NCI-H345 (cell line): ENCODE results near the gene NUP133.
"Not testable (repeated sequence)": the region's sequence is repeated elsewhere in the genome, so short reads cannot be mapped to it uniquely, and the experiment has no call there.

Experiments
- DNase-seq: peaks from one replicate; lab custom pipeline; 2025; lab: John Stamatoyannopoulos, UW

Gene NUP133

DNA sequence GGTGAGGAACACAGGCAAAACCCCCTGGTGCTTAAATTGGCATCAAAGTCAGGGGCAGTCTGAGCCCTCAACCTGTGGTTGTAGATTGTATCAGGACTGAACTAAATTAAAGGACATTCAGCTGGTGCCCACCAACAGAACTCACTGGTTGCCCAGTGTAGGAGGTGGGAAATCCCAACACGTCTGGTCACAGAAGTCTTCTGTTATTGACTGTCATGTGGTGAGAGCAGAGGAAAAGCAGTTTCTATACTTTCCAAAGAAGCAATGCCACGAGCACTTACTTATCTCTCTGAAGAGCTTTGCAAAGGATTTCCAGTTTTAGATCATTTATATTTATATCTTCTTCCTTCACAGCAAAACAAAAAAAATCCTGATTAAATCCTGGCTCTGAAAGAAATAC, 59.3 kb downstream of the NUP133 start:
- DNase-seq = no peak

DNA sequence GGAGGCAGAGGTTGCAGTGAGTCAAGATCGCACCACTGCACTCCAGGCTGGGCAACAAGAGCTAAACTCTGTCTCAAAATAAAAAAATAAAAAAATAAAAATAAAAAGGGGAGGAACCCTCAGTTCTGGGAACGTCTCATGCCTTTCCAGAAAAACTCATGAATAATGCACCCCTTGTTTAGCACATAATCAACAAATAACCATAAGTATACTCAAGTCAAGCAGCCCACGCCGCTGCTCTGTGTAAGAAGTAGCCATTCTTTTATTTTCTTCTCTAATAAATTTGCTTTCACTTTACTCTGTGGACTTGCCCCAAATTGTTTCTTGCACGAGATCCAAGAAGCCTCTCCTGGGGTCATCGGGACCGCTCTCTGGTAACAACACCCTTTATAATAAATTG, 59.8 kb downstream of the NUP133 start:
- DNase-seq = no peak

- DNase-seq = no peak
Observed at GRCh38 chr1:229447809-229448252, 60.3 kb downstream of the NUP133 start.

GRCh38 chr1:229445828-229446227, 62.3 kb downstream of the NUP133 start:
- no peak for DNase-seq

DNA sequence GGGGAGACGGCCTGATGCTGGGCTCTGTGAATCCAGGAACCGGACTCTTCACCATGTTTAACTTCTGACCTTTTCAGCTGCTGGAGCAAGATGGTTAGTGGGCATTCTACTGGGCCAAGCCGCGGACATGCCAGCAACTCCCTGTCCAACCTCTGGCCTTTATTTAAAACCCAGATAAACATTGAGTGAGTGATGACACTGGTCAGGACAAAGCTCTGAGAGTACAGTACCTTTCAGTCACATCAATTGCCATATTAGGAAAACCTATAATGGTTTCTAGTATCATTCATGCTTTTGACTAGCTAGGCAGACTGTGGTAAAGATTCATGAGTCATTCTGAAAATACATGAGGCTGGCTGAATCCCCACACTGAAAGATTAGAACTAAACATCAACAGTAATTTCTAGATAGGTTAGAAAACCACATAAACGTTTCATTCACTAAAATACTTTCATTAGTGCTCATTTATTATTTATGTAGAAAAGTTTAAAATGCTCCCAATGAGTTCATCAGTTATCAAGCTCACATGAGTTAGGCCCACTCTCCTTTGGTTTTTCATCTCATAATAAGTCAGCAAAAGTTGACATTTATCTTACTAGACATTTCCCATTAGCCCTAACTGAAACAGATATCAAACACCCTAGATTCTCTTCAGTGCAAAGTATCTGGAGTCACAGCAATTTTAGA, 67.1 kb downstream of the NUP133 start:
- DNase-seq = no peak

- no peak for DNase-seq
Observed at GRCh38 chr1:229438021-229438420, 70.1 kb downstream of the NUP133 start.

DNA sequence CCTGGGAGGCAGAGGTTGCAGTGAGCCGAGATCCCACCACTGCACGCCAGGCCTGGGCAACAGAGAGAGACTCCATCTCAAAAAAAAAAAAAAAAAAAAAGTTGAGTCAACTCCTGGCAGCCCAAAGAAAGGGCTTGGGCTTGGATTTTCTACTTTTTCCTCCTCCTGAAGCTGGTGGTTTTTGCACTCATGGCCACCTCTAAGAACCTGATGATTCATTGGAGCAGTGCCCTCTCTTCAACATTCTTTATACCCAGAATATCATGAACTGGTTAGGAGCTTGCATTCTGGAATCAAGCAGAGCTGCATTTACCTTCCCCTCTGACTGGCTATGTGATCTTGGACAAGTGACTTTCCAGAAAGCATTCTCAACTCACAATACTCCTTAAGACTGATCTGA, 70.7 kb downstream of the NUP133 start:
- no peak for DNase-seq

GRCh38 chr1:229436201-229436600, 71.9 kb downstream of the NUP133 start:
- no peak for DNase-seq

DNA sequence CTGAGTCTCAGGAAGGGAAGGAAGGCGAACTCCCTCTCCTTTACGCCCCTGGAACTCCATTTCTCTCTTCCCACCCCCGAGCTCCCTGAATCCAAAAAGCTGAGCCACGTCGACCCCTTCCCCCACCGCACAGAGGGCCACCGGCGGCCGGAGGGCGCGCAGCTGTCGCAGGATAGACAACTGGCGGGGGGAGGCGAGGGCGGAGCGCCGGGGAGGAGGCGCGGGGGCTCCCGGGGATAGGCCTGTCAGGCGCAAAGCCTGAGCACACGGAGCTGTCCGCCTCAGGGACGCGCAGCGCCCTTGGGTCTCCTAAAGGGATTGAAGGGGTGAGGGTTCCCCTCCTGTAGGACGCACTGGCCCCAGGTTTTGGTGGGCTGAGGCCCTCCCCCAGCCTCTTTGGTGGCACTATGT, 73.5 kb downstream of the NUP133 start:
- no peak for DNase-seq

GRCh38 chr1:229434005-229434640, 74.0 kb downstream of the NUP133 start, which contains the start of gene ACTA1:
Gene ACTA1 (minus strand): TSS chr1:229434094. CDS start chr1:229433115, 979 bp downstream.
- DNase-seq = no peak

DNA sequence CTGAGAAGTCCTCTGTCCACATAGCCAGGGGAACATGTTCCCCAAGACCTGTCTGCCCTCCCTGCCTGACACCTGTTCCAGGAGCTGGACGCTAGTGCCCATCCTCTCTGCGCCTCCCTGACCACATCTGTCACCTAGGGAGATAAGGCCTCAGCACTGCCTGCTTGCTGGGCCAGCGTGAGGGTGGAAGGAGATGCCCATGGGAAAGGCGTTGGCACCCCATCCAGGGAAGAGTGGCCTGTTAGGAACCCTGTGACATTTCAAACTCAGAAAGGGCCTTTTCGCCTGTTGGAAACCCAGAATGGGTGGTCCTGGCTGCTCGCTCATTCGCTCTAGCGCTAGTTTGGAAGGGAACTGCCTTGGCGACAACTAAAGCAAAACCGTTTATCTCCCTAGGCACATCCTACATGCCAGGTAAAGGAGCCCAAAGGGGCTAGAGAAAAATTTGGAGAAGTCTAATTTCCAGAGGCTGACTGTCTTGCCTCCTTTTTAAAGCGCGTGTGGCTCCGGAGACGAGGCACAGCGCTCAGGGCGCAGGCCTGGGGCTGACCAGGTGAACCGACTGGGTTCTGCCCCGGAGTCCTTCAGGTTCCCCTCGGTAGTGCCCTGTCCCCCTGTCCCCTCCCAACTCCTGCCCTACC, 74.7 kb downstream of the NUP133 start:
- no peak for DNase-seq

DNA sequence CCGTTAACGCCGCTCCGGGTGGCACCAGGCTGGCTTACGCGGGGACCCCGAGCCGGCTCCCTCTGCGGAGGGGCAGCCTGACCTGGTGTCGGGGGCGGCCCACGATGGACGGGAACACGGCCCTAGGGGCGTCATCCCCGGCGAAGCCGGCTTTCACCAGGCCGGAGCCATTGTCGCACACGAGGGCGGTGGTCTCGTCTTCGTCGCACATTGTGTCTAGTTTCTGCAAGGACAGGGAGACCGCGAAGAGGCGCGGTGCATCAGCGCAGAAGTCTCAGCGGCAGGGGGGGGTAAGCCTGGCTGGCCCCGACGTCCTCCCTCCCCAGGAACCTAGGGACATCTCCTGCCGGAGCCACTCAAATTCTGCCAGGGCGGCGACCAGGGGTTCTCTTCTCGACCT, 75.2 kb downstream of the NUP133 start:
- no peak for DNase-seq

- no peak for DNase-seq
Observed at GRCh38 chr1:229432116-229432461, 76.1 kb downstream of the NUP133 start.

GRCh38 chr1:229431284-229432115, 76.6 kb downstream of the NUP133 start:
- DNase-seq = no peak

DNA sequence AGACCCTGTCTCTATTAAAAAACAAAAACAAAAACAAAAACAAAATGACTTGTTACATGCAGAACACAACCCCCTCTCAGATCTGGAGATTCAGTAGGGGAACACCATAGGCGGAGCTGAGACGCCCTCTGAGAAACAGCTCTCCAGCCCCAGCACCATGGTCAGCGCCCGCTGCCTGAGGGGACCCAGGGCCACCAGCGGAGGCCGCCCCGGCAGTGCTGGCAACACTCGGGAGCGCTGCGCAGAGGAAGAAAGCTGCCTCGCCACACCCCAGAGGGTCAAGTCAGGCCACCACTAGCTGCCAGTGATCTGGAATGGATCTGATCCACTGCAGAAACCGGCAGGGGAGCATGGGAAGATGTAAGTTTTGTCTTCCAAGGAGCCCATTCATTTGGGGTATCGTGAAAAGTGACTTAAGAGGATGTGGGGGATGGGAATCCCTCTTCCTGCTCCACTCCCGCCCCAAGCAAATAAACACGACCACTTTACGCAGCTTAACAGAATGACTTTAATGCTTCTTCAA, 77.3 kb downstream of the NUP133 start:
- no peak for DNase-seq

- DNase-seq = no peak
Observed at GRCh38 chr1:229428256-229428655, 79.9 kb downstream of the NUP133 start.

DNA sequence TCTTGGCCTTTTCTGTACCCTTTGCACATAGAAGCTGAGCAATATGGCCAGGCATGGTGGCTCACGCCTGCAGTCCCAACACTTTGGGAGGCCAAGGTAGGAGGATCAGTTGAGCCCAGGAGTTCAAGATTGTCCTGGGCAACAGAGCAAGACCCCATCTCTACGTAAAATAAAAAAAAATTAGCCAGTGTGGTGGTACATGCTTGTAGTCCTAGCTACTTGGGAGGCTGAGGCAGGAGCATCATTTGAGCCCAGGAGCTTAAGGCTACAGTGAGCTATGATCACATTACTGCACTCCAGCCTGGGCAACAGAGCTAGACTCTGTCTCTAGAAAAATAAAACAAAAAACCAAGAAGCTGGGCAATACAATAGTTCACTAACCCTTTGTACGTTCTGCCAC, 80.6 kb downstream of the NUP133 start:
- DNase-seq = no peak

DNA sequence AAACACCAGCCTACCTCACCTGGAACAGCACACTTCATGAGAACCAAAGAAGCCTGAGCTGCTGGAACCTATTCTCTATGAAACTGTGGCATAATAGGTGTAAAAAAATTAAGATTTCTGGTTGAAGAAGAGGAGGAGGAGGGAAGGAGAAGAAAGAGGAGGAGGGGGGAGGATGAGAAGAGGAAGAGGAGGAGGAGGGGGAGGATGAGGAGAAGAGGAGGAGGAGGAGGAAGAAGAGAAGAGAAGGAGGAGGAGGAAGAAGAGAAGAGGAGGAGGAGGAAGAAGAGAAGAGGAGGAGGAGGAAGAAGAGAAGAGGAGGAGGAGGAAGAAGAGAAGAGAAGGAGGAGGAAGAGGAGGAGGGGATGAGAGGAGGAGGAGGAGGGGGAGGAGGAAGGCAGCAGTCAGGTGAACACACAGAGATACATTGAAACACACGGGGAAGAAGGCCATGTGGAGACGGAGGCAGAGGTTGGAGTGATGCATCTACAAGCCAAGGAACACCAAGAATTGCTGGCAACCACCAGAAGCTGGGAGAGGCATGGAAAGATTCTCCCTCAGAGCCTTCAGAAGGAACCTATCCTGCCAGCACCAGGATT, 82.5 kb downstream of the NUP133 start:
- no peak for DNase-seq

GRCh38 chr1:229420765-229421164, 87.4 kb downstream of the NUP133 start:
- DNase-seq = no peak

- no peak for DNase-seq
Observed at GRCh38 chr1:229420224-229420623, 87.9 kb downstream of the NUP133 start.

DNA sequence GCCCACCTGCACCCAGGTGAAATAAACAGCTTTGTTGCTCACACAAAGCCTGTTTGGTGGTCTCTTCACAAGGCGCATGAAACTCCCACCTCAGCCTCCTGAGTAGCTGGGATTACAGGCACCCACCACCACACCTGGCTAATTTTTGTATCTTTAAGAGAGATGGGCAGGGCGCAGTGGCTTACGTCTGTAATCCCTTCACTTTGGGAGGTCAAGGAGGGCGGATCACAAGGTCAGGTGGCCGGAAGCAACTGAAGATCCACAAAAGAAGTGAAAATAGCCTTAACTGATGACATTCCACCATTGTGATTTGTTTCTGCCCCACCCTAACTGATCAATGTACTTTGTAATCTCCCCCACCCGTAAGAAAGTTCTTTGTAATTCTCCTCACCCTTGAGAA, 89.6 kb downstream of the NUP133 start:
- not testable (repeated sequence) for DNase-seq

GRCh38 chr1:229412810-229413209, 95.3 kb downstream of the NUP133 start:
- not testable (repeated sequence) for DNase-seq
